Head of caudate nucleus (tissue), 42 donors: ENCODE data around the gene DNAJC19.

ENCODE experiments used
- DNase-seq, 42 donors: peaks; one replicate each; pipeline versions ENCODE4 v3.0.0 to v3.0.0-alpha.2; 2020 to 2021; ENCODE audit warnings: mixed read lengths in 7 of 42
- intact Hi-C: fragments of 100-400 bp; cut with DNase I; formaldehyde crosslinking; loops from one replicate; pipeline ENCODE4 v1.15.0; 2022

Gene DNAJC19

DNA sequence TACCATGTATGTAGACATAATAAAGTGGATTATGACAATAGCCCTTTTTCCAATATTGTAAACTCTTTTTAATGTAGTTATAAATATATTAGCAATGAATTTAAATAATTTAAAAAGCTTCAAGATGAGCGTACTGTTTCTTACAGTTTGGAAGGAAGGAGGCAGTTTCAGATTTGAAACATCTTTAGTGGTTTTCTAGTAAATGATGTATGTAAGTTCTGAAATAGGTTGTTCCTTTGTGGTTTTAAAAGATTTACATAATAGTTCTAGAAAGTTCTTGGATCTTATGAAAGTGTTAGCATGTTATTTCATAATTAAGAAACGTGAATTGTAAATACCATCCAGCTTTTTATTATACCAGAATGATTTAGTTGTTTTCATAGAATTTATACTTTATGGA, 16.0 kb downstream of the DNAJC19 start:
- intact Hi-C loops, result no loop called here
- DNase-seq, result no peak

DNA sequence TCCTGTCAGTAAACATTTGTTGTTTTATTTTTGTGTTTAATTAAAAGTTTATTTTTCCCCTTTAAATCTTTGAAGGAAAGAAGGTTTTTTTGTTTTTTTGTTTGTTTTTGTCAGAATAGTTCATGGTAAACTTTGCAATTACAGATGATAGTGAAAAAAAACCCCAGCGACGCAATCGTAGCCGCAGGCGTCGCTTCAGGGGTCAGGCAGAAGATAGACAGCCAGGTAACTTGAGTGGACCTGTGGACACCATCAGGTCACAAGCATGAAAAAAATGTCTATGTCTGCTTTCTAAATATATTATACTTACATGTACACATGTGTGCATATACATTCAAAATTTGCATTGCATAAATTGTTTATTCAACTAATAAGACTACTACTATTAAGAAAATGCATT, 18.6 kb downstream of the DNAJC19 start:
- intact Hi-C loops, result no loop called here
- DNase-seq, result no peak

DNA sequence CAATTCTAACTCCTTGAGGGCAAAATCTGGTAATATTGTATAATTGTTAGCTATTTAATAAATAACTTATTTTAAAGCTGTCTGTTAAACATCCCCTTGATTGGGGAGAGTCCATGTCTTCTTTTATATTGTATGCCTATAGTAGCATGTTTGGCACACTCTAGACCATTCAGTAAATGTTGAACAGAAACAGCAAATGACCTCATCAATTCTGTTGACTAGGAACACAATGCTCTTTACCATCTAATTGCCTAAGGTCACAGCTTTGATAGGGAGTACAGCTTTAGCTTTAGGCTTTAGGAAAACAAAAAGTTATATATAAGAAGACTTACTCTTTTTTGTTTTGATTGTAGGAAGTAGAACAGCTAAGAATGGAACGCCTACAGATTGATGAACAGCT, 27.0 kb downstream of the DNAJC19 start:
- DNase-seq, result no peak
- intact Hi-C loops, result no loop called here

DNA sequence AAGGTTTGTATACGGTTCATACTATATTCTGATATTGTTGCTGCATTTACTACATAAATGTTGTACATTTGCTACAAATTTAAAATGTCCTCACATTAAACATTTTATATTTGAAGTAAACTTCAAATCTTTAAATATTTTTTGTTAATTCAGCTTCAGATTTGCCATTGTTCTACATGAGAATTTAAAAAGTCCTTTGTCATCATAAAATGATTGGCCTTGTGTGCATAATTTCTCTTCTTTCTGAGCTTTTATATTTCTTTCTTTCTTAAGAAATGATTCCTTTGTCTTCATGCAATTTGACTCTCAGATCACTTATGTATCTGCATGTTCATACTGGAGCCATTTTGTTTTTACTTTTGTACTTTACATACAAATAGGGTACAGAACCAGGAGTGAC, 28.0 kb downstream of the DNAJC19 start:
- no peak for DNase-seq
- intact Hi-C loops, result no loop called here

DNA sequence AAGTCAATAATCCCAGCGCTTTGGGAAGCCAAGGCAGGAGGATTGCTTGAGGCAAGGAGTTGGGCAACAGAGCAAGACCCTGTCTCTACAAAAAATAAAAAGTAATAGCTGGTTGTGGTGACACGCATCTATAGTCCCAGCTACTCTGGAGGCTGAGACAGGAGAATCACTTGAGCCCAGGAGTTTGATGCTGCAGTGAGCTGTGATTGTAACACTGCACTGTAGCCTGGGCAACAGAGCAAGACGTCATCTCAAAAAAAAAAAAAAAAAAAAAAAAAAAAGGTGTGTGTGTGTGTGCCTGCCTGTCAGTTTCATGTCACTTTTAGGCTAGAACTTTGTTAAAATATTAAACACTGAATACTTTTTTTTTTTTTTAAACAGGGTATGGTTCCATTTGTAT, 28.4 kb downstream of the DNAJC19 start:
- DNase-seq, result peak in 1 of 42 donors; percentile 21
- intact Hi-C loops, result no loop called here

DNA sequence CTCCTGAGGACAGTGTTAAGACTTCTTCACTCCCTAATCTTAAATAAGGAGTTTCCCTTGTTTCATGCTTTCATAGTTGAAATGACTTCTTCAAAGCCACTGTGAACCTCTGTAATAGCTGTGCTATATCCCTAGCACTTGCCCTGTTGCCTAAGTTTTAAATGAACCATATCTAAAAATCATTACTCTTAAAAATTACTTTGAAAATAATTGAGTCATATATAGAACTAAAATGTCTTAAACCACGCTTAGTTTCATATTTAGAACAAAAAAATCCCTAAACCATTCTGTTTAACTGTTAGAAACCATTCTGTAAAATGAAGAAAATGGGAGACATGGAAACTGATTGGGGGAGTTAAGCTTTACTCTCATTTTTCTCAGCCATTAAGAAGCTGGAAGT, 29.8 kb downstream of the DNAJC19 start:
- intact Hi-C loops, result no loop called here
- DNase-seq, result no peak

DNA sequence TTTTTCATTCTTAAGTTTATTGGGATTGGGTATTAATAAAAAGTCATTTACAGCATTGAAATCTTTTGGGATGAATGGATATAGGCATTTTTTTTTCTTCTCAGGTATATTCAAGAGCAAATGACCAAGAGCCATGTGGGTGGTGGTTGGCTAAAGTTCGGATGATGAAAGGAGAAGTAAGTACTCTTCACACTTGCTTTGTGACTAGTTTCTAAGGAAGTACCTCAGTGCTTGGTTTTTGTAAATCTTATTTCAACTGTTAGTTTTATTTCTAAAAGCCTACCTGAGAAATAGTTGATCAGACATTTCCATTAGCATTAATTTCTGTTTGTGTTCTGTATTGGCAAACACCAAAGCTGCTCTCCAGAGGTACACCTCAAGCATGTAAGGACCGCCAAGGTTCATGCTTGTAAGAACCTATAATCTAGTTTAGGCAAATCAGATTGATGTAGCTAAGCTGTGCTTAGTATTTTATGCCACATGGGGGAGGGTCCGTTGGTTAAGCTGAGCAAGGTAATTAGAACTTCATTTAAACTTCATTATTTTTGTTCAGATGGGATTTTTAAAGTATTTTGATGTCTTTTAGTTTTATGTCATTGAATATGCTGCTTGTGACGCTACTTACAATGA, 41.7 kb downstream of the DNAJC19 start:
- intact Hi-C loops, result no loop called here
- no peak for DNase-seq

DNA sequence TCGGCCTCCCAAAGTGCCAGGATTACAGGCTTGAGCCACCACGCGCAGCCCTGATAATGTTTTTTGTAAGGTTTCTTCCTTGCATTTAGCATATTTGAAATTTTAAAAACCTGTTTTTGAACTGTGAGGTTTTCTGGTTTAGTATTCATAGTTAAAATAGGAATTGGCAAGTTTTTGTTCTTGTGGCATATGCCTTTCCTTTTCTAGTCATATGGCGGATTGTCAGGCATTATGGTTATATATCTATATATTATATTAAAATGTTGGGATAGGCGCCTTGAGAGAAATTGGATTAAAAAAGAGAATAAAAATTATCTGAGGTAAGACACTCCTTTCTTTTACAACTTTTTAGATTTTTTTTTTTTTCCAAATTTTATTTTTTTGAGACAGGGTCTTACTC, 48.7 kb downstream of the DNAJC19 start:
- no peak for DNase-seq
- intact Hi-C loops, result no loop called here

DNA sequence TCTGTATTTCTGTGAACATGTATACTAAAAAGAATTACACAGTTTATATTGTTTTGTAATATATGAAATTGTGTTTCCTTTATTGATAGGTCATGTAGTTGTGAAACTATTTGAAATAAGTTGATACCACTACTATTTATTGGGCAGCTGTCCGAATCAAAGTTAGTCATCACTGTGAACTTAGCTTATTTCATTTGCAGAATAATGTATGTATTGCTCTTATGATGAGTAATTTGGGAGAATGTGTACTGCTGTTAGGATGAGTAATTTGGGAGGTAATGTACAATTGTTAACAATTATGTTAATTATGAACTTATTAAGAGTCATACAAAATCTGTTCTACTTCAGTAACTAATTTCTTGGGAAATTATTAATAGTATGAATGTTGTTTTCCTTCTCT, 54.9 kb downstream of the DNAJC19 start:
- DNase-seq, result no peak
- intact Hi-C loops, result no loop called here
